ENCODE measurements around the gene TSPEAR. TPM values are rescaled to one million over a fixed set of nuclear protein-coding genes. Genes with fewer than 3 reads are reported as not detected.
"Not testable (repeated sequence)": the region's sequence is repeated elsewhere in the genome, so short reads cannot be mapped to it uniquely, and the experiment has no call there.

The TSPEAR gene
- total and polyA plus RNA-seq, 9 of the 15 experiments (the other 6 are each of a cell fraction or from before 2014, with no cell fraction given), result not detected

DNA sequence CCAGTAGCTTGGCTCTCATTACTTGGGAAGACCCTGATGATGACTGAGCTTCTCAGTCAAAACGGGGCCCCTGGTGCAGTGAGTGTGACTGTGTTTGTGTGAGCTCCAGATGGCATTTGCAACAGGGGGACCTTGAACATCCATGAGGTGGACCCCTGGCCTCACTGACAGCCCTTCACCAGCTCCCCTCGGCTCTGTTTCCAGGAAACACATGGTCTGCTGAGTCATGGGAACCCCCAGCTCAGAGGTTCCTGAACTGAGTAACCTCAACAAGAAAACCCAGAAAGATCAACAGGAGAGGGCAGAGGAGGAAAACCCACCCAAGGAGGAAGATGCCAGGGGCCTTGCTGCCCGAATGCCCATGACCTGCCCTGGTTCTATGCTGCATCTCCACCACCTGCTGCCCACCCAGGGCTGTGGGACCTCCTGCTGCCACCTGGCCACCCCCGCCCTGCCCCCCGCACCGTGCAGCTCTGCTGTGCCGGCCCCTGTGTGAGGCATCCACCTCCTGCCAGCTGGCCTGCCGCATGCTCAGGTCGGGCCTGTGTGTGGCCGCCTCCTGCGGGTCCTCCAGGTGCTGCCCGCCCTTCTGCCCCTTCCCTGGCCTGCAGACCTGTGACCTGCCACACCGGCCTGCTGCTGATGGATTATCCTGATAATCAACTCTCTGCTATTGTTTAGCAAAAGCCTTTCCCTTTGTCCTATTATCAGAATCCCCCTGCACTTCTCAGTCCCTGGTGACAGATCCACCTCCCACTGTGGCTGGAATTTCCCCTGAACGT, 25.2 kb downstream of the TSPEAR start:
- Histone ChIP-seq H3K4me2 (ENCODE audit: insufficient read depth, low read length) (no peak overlapping the region), H3K4me3 (no peak overlapping the region), H2AFZ (ENCODE audit: low read depth, low read length) (no peak overlapping the region), H3K79me2 (ENCODE audit: control insufficient read depth, insufficient read depth, low read length) (no peaks in the 10 kb centered on the region), H3K9me1 (ENCODE audit: control insufficient read depth, insufficient read depth, low read length) (no peaks in the 10 kb centered on the region), H3K36me3 (ENCODE audit: control insufficient read depth, insufficient read depth, low read length) (no peaks in the 10 kb centered on the region), H4K20me1 (replicated peaks; ENCODE audit: control insufficient read depth, insufficient read depth, low read length) (0 out of 2 replicates have a peak, but pooled peaks cover 6% of the 10 kb centered on the region), H3K27me3 (ENCODE audit: control insufficient read depth in 2 of 2, insufficient read depth in 2 of 2, low read length in 2 of 2) (peaks cover 22 to 57% of the 10 kb centered on the region in 2 experiments), H3K27ac (ENCODE audit: extremely low read depth, low read depth, low read length) (no peak overlapping the region), H3K9me3 (replicated peaks; ENCODE audit: control insufficient read depth, insufficient read depth, low read depth, low read length) (no peaks in the 10 kb centered on the region), H3K4me1 (replicated peaks in 1 of 2; ENCODE audit: control insufficient read depth in 2 of 2, insufficient read depth in 2 of 2, low read length in 2 of 2) (peaks cover 0 to 6% of the 10 kb centered on the region in 2 experiments; a peak in 2 of 5 replicates), H3K9ac (ENCODE audit: insufficient read depth in 1 of 2, low read depth in 2 of 2, low read length in 2 of 2) (no peak overlapping the region)
- no peak for ATAC-seq
- ChIA-PET CTCF (ENCODE audit: low intra/inter-chr PET ratio) (no interaction called here), POLR2A (interaction anchor here (0.6 to 1.1 kb wide), 3 partner anchors 10 to 96 kb away, joined by 3 to 6 read pairs (median 3); no protein-coding TSS in a partner anchor)
- BruUV-seq (replicated peaks), result no TSS peak
- 0% methylated on average over 14 of the region's 14 CpGs for WGBS (ENCODE audit: insufficient coverage, low coverage, missing lambda C conversion rate)
- in situ Hi-C loops (cut with MboI), result no loop called here
- no peak for FAIRE-seq
- TF ChIP-seq, protein P1, sequence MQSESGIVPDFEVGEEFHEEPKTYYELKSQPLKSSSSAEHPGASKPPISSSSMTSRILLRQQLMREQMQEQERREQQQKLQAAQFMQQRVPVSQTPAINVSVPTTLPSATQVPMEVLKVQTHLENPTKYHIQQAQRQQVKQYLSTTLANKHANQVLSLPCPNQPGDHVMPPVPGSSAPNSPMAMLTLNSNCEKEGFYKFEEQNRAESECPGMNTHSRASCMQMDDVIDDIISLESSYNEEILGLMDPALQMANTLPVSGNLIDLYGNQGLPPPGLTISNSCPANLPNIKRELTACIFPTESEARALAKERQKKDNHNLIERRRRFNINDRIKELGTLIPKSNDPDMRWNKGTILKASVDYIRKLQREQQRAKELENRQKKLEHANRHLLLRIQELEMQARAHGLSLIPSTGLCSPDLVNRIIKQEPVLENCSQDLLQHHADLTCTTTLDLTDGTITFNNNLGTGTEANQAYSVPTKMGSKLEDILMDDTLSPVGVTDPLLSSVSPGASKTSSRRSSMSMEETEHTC (IDR thresholded peaks at IDR 0.05), result no peak
- TF ChIP-seq HMG20A (CRISPR knock-in tag; conservative IDR thresholded peaks at IDR 0.05) (no peak), SMAD3 (CRISPR knock-in tag; conservative IDR thresholded peaks at IDR 0.05) (no peak), E2F3 (CRISPR knock-in tag; IDR thresholded peaks at IDR 0.05) (no peak)
- TF ChIP-seq, protein P2, sequence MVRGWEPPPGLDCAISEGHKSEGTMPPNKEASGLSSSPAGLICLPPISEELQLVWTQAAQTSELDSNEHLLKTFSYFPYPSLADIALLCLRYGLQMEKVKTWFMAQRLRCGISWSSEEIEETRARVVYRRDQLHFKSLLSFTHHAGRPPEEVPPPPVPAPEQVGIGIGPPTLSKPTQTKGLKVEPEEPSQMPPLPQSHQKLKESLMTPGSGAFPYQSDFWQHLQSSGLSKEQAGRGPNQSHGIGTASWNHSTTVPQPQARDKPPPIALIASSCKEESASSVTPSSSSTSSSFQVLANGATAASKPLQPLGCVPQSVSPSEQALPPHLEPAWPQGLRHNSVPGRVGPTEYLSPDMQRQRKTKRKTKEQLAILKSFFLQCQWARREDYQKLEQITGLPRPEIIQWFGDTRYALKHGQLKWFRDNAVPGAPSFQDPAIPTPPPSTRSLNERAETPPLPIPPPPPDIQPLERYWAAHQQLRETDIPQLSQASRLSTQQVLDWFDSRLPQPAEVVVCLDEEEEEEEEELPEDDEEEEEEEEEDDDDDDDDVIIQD (CRISPR knock-in tag; IDR thresholded peaks at IDR 0.05), result no peak
- TF ChIP-seq, protein P3, sequence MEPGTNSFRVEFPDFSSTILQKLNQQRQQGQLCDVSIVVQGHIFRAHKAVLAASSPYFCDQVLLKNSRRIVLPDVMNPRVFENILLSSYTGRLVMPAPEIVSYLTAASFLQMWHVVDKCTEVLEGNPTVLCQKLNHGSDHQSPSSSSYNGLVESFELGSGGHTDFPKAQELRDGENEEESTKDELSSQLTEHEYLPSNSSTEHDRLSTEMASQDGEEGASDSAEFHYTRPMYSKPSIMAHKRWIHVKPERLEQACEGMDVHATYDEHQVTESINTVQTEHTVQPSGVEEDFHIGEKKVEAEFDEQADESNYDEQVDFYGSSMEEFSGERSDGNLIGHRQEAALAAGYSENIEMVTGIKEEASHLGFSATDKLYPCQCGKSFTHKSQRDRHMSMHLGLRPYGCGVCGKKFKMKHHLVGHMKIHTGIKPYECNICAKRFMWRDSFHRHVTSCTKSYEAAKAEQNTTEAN (CRISPR knock-in tag; IDR thresholded peaks at IDR 0.05), result no peak
- DNase-seq (ENCODE audit: extremely low read depth in 1 of 4, low spot score in 3 of 4), result no peak
- intact Hi-C loops (cut with micrococcal nuclease), result no loop called here

DNA sequence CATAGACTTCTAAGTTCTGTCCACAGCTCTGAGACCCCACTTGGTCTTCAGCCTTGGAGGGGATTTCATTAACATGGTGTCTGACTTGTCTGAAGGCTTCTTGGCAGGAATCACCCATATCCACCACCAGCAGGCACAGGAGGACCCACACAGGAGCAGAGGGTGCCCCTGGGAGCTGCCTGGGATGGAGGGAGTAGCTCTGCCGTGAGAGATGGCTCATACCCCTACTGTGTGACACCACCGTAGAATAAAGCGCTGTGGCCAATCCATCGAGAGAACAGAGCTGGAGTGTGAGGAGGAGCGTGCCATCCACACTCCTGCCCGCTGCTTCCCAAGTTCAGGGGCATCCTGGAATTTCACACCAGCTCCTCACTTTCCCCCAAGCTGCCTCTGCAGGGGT, 26.3 kb downstream of the TSPEAR start:
- H4K20me1 ChIP-seq (replicated peaks; ENCODE audit: control insufficient read depth, insufficient read depth, low read length); ATAC-seq; H3K79me2 ChIP-seq (ENCODE audit: control insufficient read depth, insufficient read depth, low read length); H3K4me3 ChIP-seq; DNase-seq (ENCODE audit: extremely low read depth in 1 of 4, low spot score in 3 of 4); in situ Hi-C loops (cut with MboI); intact Hi-C loops (cut with micrococcal nuclease); CTCF ChIA-PET (ENCODE audit: low intra/inter-chr PET ratio); H3K27ac ChIP-seq (ENCODE audit: extremely low read depth, low read depth, low read length); H3K9ac ChIP-seq (ENCODE audit: insufficient read depth in 1 of 2, low read depth in 2 of 2, low read length in 2 of 2); BruUV-seq (replicated peaks); H3K9me1 ChIP-seq (ENCODE audit: control insufficient read depth, insufficient read depth, low read length); H2AFZ ChIP-seq (ENCODE audit: low read depth, low read length); H3K9me3 ChIP-seq (replicated peaks; ENCODE audit: control insufficient read depth, insufficient read depth, low read depth, low read length); H3K36me3 ChIP-seq (ENCODE audit: control insufficient read depth, insufficient read depth, low read length); H3K4me2 ChIP-seq (ENCODE audit: insufficient read depth, low read length); H3K4me1 ChIP-seq (replicated peaks in 1 of 2; ENCODE audit: control insufficient read depth in 2 of 2, insufficient read depth in 2 of 2, low read length in 2 of 2): not testable (repeated sequence)
- WGBS (ENCODE audit: insufficient coverage, low coverage, missing lambda C conversion rate), result 1% methylated on average over 6 of the region's 6 CpGs
- FAIRE-seq, result peak; percentile 26
- H3K27me3 ChIP-seq (ENCODE audit: control insufficient read depth in 2 of 2, insufficient read depth in 2 of 2, low read length in 2 of 2), result peaks cover 22 to 57% of the 10 kb centered on the region in 2 experiments
- POLR2A ChIA-PET, result interaction anchor here (1.1 to 1.4 kb wide), 2 partner anchors 8 to 11 kb away, joined by 4 to 6 read pairs; no protein-coding TSS in a partner anchor
